Thymus (tissue), 11 donors: ENCODE data around the gene CORO7. TPM values are rescaled to one million over a fixed set of nuclear protein-coding genes. Genes with fewer than 3 reads are reported as not detected.
"Not testable (repeated sequence)": the region's sequence is repeated elsewhere in the genome, so short reads cannot be mapped to it uniquely, and the experiment has no call there.

Experiments
- DNase-seq, 9 donors: peaks; one replicate each; pipeline ENCODE4 v3.0.0-alpha.2; 2013; ENCODE audit warnings: low spot score in 9 of 9, low read depth in 6 of 9, missing footprints in 1 of 9
- H3K27ac ChIP-seq, 2 donors: one replicate each; pipeline ENCODE4 v1.5.1; 2013; ENCODE audit warnings: control low read depth in 1 of 2, low read depth in 1 of 2, low read length in 1 of 2, mild to moderate bottlenecking in 1 of 2, moderate library complexity in 1 of 2
- H3K27me3 ChIP-seq, 2 donors: one replicate each; pipeline ENCODE4 v1.5.1; 2013; ENCODE audit warnings: low read length in 1 of 2; ENCODE audit not compliant: control insufficient read depth in 2 of 2, insufficient read depth in 1 of 2
- H3K36me3 ChIP-seq, 2 donors: one replicate each; pipeline ENCODE4 v1.5.1; 2013; ENCODE audit warnings: low read length in 1 of 2, mild to moderate bottlenecking in 1 of 2, moderate library complexity in 1 of 2; ENCODE audit not compliant: control insufficient read depth in 2 of 2, insufficient read depth in 2 of 2
- H3K4me1 ChIP-seq, 2 donors: one replicate each; pipeline ENCODE4 v1.5.1; 2013; ENCODE audit warnings: low read length in 2 of 2; ENCODE audit not compliant: control insufficient read depth in 2 of 2, insufficient read depth in 2 of 2
- H3K4me3 ChIP-seq, 2 donors: one replicate each; pipeline ENCODE4 v1.5.1; 2013; ENCODE audit warnings: low read length in 2 of 2, control low read depth in 1 of 2, mild to moderate bottlenecking in 1 of 2
- H3K9me3 ChIP-seq, 2 donors: one replicate each; pipeline ENCODE4 v1.5.1; 2013; ENCODE audit warnings: low read length in 1 of 2, mild to moderate bottlenecking in 1 of 2; ENCODE audit not compliant: control insufficient read depth in 2 of 2, insufficient read depth in 1 of 2
- WGBS: extraction: QIAGEN DNeasy Blood & Tissue Kit; methylation state at CpG from one replicate; pipeline ENCODE4 v1.1.7; 2013; 5-methylcytosine and 5-hydroxymethylcytosine counted together
- polyA plus RNA-seq: library from polyadenylated mRNA; stranded (reverse); fragments of 200-250 nt; gene quantifications from one replicate; pipeline ENCODE4 v1.2.3, GENCODE V29; 2013
- total RNA-seq: library from RNA; stranded (reverse); fragments of 120-200 nt; gene quantifications from one replicate; pipeline ENCODE4 v1.2.4, GENCODE V29; 2013
- donor health status: healthy.

Gene CORO7
- total and polyA plus RNA-seq, 2 donors, result 21.6 to 63.7 TPM

GRCh38 chr16:4339455-4339854 is 76.9 kb downstream of the CORO7 start:
- Histone ChIP-seq H3K27ac (no peak overlapping the region), H3K4me1 (no peaks in the 10 kb centered on the region), H3K9me3 (peaks cover 0 to 3% of the 10 kb centered on the region in 2 donors), H3K36me3 (peaks cover 23 to 38% of the 10 kb centered on the region in 2 donors), H3K4me3 (no peak overlapping the region), H3K27me3 (no peaks in the 10 kb centered on the region)
- 97% methylated on average over 10 of the region's 10 CpGs for WGBS
- no peak for DNase-seq

- no peaks in the 10 kb centered on the region for H3K9me3 ChIP-seq
- H3K4me1 ChIP-seq, result no peaks in the 10 kb centered on the region
- peaks cover 23 to 38% of the 10 kb centered on the region in 2 donors for H3K36me3 ChIP-seq
- no peaks in the 10 kb centered on the region for H3K27me3 ChIP-seq
- DNase-seq, result no peak
- H3K27ac ChIP-seq, result no peak overlapping the region
- WGBS, result 98% methylated on average over 10 of the region's 10 CpGs
- H3K4me3 ChIP-seq, result no peak overlapping the region
These were observed 77.6 kb downstream of the CORO7 start for GRCh38 chr16:4338712-4339299.

GRCh38 chr16:4338125-4338582 is 78.2 kb downstream of the CORO7 start:
- Histone ChIP-seq H3K27me3 (no peaks in the 10 kb centered on the region), H3K36me3 (peaks cover 23 to 35% of the 10 kb centered on the region in 2 donors), H3K9me3 (no peaks in the 10 kb centered on the region), H3K27ac (no peak overlapping the region), H3K4me3 (no peak overlapping the region), H3K4me1 (no peaks in the 10 kb centered on the region)
- 97% methylated on average over 12 of the region's 12 CpGs for WGBS
- DNase-seq, result no peak

- H3K27ac ChIP-seq, result no peak overlapping the region
- WGBS, result 91% methylated on average over 12 of the region's 12 CpGs
- peaks cover 23 to 32% of the 10 kb centered on the region in 2 donors for H3K36me3 ChIP-seq
- no peaks in the 10 kb centered on the region for H3K9me3 ChIP-seq
- H3K4me3 ChIP-seq, result no peak overlapping the region
- no peaks in the 10 kb centered on the region for H3K27me3 ChIP-seq
- no peaks in the 10 kb centered on the region for H3K4me1 ChIP-seq
- no peak for DNase-seq
These were observed 78.8 kb downstream of the CORO7 start for GRCh38 chr16:4337540-4338088.

- 96% methylated on average over 41 of the region's 41 CpGs for WGBS
- no peak for DNase-seq
- H3K4me3 ChIP-seq, result no peak overlapping the region
These were observed 79.5 kb downstream of the CORO7 start for GRCh38 chr16:4336701-4337539.

GRCh38 chr16:4334724-4335495 is 81.5 kb downstream of the CORO7 start:
- H3K36me3 ChIP-seq, result peaks cover 7 to 16% of the 10 kb centered on the region in 2 donors

More at GRCh38 chr16:4336701-4337539, 79.5 kb downstream of the CORO7 start:
- no peak overlapping the region for H3K27ac ChIP-seq
- no peaks in the 10 kb centered on the region for H3K9me3 ChIP-seq
- H3K4me1 ChIP-seq, result no peaks in the 10 kb centered on the region
- H3K27me3 ChIP-seq, result no peaks in the 10 kb centered on the region
- peaks cover 23 to 32% of the 10 kb centered on the region in 2 donors for H3K36me3 ChIP-seq

GRCh38 chr16:4333714-4334113 is 82.7 kb downstream of the CORO7 start:
- not testable (repeated sequence) for H3K4me1 ChIP-seq, H3K4me3 ChIP-seq, H3K9me3 ChIP-seq, DNase-seq, H3K27ac ChIP-seq, H3K36me3 ChIP-seq
- peaks cover 0 to 11% of the 10 kb centered on the region in 2 donors for H3K27me3 ChIP-seq
- 97% methylated on average over 9 of the region's 9 CpGs for WGBS

More at GRCh38 chr16:4334724-4335495, 81.5 kb downstream of the CORO7 start:
- no peak overlapping the region for H3K27ac ChIP-seq
- no peaks in the 10 kb centered on the region for H3K9me3 ChIP-seq
- H3K27me3 ChIP-seq, result peaks cover 0 to 2% of the 10 kb centered on the region in 2 donors
- no peak for DNase-seq
- H3K4me1 ChIP-seq, result no peaks in the 10 kb centered on the region
- 95% methylated on average over 32 of the region's 32 CpGs for WGBS
- no peak overlapping the region for H3K4me3 ChIP-seq

- WGBS, result 51% methylated on average over 9 of the region's 9 CpGs
- H3K27me3 ChIP-seq, result peaks cover 3 to 15% of the 10 kb centered on the region in 2 donors
- peaks cover 0 to 4% of the 10 kb centered on the region in 2 donors for H3K36me3 ChIP-seq
- H3K4me1 ChIP-seq, result peaks cover 0 to 4% of the 10 kb centered on the region in 2 donors
- no peak for DNase-seq
- H3K4me3 ChIP-seq, result no peak overlapping the region
- peaks cover 0 to under 1% of the 10 kb centered on the region in 2 donors for H3K9me3 ChIP-seq
- H3K27ac ChIP-seq, result no peak overlapping the region
These were observed 83.1 kb downstream of the CORO7 start for GRCh38 chr16:4333308-4333638.
